NCI-H526 treated with DMSO at 0.1 percent for 48 hours (cell line): Measurements from ENCODE around the gene ARHGAP22.

Experiments used
- DNase-seq: peaks from one replicate; lab custom pipeline; 2025; lab: John Stamatoyannopoulos, UW

ARHGAP22 gene

GRCh38 chr10:48463318-48464003 lies 141.4 kb downstream of the ARHGAP22 start:
- DNase-seq = no peak

- DNase-seq = no peak
Observed at GRCh38 chr10:48462482-48463020, 142.3 kb downstream of the ARHGAP22 start.

GRCh38 chr10:48461623-48462481 lies 143.0 kb downstream of the ARHGAP22 start:
- DNase-seq = no peak

GRCh38 chr10:48460182-48460581 lies 144.7 kb downstream of the ARHGAP22 start:
- DNase-seq = no peak

GRCh38 chr10:48459270-48460150 lies 145.4 kb downstream of the ARHGAP22 start:
- no peak for DNase-seq

GRCh38 chr10:48458662-48459048 lies 146.2 kb downstream of the ARHGAP22 start:
- no peak for DNase-seq

GRCh38 chr10:48457949-48458661 lies 146.8 kb downstream of the ARHGAP22 start:
- no peak for DNase-seq

- no peak for DNase-seq
Observed at GRCh38 chr10:48456808-48457761, 147.8 kb downstream of the ARHGAP22 start.

GRCh38 chr10:48456361-48456804 lies 148.5 kb downstream of the ARHGAP22 start:
- no peak for DNase-seq

GRCh38 chr10:48455392-48456151 lies 149.3 kb downstream of the ARHGAP22 start:
- no peak for DNase-seq

- DNase-seq = no peak
Observed at GRCh38 chr10:48455055-48455391, 149.8 kb downstream of the ARHGAP22 start.

- DNase-seq = no peak
Observed at GRCh38 chr10:48454302-48455054, 150.4 kb downstream of the ARHGAP22 start.

GRCh38 chr10:48453451-48454301 lies 151.2 kb downstream of the ARHGAP22 start:
- no peak for DNase-seq

GRCh38 chr10:48452879-48453412 lies 151.9 kb downstream of the ARHGAP22 start:
- DNase-seq = no peak

- no peak for DNase-seq
Observed at GRCh38 chr10:48451969-48452878, 152.6 kb downstream of the ARHGAP22 start.

- no peak for DNase-seq
Observed at GRCh38 chr10:48450741-48451466, 154.0 kb downstream of the ARHGAP22 start.
